HepG2 (cell line): ENCODE measurements around the gene RIPK3. TPM values are rescaled to one million over a fixed set of nuclear protein-coding genes. Genes with fewer than 3 reads are reported as not detected.

Source experiments
- ATM ChIP-seq: fragments of 450-650 bp; IDR thresholded peaks from 2 replicates; pipeline ENCODE4 v1.7.1; 2017; ENCODE audit warnings: mild to moderate bottlenecking, borderline replicate concordance
- DMAP1 ChIP-seq: IDR thresholded peaks from 2 replicates; pipeline ENCODE4 v1.6.1; 2016
- ETS1 ChIP-seq: sonication (generic); formaldehyde crosslinking; IDR thresholded peaks from 2 replicates; pipeline ENCODE4 v1.4.0; 2020; ENCODE audit warnings: missing genetic modification reagents
- FOXA1 ChIP-seq, 2 experiments: fragments of 450-650 bp in 1 of 2; sonication (generic) in 1 of 2; formaldehyde crosslinking in 1 of 2; IDR thresholded peaks; 2 replicates each; pipeline versions ENCODE4 v1.4.0 to v1.6.1; 2016 to 2020; ENCODE audit warnings: missing genetic modification reagents in 1 of 2
- PHF21A ChIP-seq: sonication (generic); formaldehyde crosslinking; IDR thresholded peaks from 2 replicates; pipeline ENCODE4 v1.5.0; 2020; ENCODE audit warnings: mild to moderate bottlenecking, missing genetic modification reagents
- SALL2 ChIP-seq: sonication (generic); formaldehyde crosslinking; IDR thresholded peaks from 2 replicates; pipeline ENCODE4 v1.8.1; 2023; ENCODE audit warnings: mild to moderate bottlenecking, missing genetic modification reagents, inconsistent platforms
- ZNF557 ChIP-seq: sonication (generic); formaldehyde crosslinking; IDR thresholded peaks from 2 replicates; pipeline ENCODE4 v1.4.0; 2020; ENCODE audit warnings: missing genetic modification reagents
- ZXDC ChIP-seq: sonication (generic); formaldehyde crosslinking; IDR thresholded peaks from 2 replicates; pipeline ENCODE4 v1.5.0; 2020; ENCODE audit warnings: mild to moderate bottlenecking, missing genetic modification reagents
- polyA plus RNA-seq, 8 experiments: library from polyadenylated mRNA; depleted of rRNA in 3 of 8; stranded (reverse) in 7 of 8; unstranded in 1 of 8; fragments of >200 nt; fragmentation: Illumina TruSeq in 4 of 8; extraction: Trizol in 4 of 8; gene quantifications; 2 replicates each; pipeline versions ENCODE4 v1.2.1 to v1.2.3, GENCODE V29; 2011 to 2016; ENCODE audit warnings: low read depth in 4 of 8, missing spikeins in 1 of 8, mixed read lengths in 1 of 8; ENCODE audit not compliant: insufficient read depth in 1 of 8
- total RNA-seq, 5 experiments: library from RNA; depleted of rRNA; stranded (reverse); fragments of >200 nt; fragmentation: Illumina TruSeq; extraction: Trizol; gene quantifications; 2 replicates each; pipeline ENCODE4 v1.2.3, GENCODE V29; 2016; ENCODE audit warnings: low read depth in 1 of 5
- TF ChIP-seq, protein P1 (sequence below), 2 experiments: fragments of 450-650 bp in 1 of 2; sonication (generic) in 1 of 2; formaldehyde crosslinking in 1 of 2; IDR thresholded peaks; 2 replicates each; pipeline versions ENCODE4 v1.6.1 to v1.8.0; 2016 to 2022; ENCODE audit warnings: antibody characterized with exemption in 1 of 2, mild to moderate bottlenecking in 1 of 2, missing genetic modification reagents in 1 of 2
- TF ChIP-seq, protein P2 (sequence below): sonication (generic); formaldehyde crosslinking; IDR thresholded peaks from 2 replicates; pipeline ENCODE4 v1.4.0; 2020; ENCODE audit warnings: missing genetic modification reagents

Gene RIPK3
- total and polyA plus RNA-seq, 2 of the 13 experiments (the other 11 are each of a cell fraction or from before 2014, with no cell fraction given) = not detected

GRCh38 chr14:24315807-24316596 is 23.8 kb downstream of the RIPK3 start (continued):
- TF ChIP-seq, protein P1, sequence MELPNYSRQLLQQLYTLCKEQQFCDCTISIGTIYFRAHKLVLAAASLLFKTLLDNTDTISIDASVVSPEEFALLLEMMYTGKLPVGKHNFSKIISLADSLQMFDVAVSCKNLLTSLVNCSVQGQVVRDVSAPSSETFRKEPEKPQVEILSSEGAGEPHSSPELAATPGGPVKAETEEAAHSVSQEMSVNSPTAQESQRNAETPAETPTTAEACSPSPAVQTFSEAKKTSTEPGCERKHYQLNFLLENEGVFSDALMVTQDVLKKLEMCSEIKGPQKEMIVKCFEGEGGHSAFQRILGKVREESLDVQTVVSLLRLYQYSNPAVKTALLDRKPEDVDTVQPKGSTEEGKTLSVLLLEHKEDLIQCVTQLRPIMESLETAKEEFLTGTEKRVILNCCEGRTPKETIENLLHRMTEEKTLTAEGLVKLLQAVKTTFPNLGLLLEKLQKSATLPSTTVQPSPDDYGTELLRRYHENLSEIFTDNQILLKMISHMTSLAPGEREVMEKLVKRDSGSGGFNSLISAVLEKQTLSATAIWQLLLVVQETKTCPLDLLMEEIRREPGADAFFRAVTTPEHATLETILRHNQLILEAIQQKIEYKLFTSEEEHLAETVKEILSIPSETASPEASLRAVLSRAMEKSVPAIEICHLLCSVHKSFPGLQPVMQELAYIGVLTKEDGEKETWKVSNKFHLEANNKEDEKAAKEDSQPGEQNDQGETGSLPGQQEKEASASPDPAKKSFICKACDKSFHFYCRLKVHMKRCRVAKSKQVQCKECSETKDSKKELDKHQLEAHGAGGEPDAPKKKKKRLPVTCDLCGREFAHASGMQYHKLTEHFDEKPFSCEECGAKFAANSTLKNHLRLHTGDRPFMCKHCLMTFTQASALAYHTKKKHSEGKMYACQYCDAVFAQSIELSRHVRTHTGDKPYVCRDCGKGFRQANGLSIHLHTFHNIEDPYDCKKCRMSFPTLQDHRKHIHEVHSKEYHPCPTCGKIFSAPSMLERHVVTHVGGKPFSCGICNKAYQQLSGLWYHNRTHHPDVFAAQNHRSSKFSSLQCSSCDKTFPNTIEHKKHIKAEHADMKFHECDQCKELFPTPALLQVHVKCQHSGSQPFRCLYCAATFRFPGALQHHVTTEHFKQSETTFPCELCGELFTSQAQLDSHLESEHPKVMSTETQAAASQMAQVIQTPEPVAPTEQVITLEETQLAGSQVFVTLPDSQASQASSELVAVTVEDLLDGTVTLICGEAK (IDR thresholded peaks at IDR 0.05) = no peak
- TF ChIP-seq, protein P1 (CRISPR knock-in tag; IDR thresholded peaks at IDR 0.05) = peak; percentile 95
- TF ChIP-seq, protein P2, sequence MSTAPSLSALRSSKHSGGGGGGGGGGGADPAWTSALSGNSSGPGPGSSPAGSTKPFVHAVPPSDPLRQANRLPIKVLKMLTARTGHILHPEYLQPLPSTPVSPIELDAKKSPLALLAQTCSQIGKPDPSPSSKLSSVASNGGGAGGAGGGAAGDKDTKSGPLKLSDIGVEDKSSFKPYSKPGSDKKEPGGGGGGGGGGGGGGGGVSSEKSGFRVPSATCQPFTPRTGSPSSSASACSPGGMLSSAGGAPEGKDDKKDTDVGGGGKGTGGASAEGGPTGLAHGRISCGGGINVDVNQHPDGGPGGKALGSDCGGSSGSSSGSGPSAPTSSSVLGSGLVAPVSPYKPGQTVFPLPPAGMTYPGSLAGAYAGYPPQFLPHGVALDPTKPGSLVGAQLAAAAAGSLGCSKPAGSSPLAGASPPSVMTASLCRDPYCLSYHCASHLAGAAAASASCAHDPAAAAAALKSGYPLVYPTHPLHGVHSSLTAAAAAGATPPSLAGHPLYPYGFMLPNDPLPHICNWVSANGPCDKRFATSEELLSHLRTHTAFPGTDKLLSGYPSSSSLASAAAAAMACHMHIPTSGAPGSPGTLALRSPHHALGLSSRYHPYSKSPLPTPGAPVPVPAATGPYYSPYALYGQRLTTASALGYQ (CRISPR knock-in tag) = peak; percentile 93
- TF ChIP-seq DMAP1 (CRISPR knock-in tag) (peak; percentile 84; the same call in 1 of the 2 replicates), PHF21A (CRISPR knock-in tag) (peak; percentile 85), ETS1 (CRISPR knock-in tag) (peak; percentile 97), SALL2 (CRISPR knock-in tag) (peak; percentile 89), ZNF557 (CRISPR knock-in tag) (peak; percentile 99), ATM (no peak), FOXA1 (IDR thresholded peaks at IDR 0.05) (no peak), FOXA1 (CRISPR knock-in tag; IDR thresholded peaks at IDR 0.05) (no peak; the same call in none of the 2 replicates), ZXDC (CRISPR knock-in tag) (peak; percentile 97)
